Hepatocyte (in vitro differentiated cells): ENCODE data around the gene APBA2.

Experiments
- CTCF ChIP-seq: fragments of 200-600 bp; sonication (generic); IDR thresholded peaks from 2 replicates; pipeline ENCODE4 v1.5.1; 2016; ENCODE audit warnings: antibody characterized with exemption, mild to moderate bottlenecking; ENCODE audit not compliant: poor library complexity
- EZH2 ChIP-seq: fragments of 200-600 bp; sonication (generic); IDR thresholded peaks from 2 replicates; pipeline ENCODE4 v1.6.1; 2016; ENCODE audit warnings: antibody characterized with exemption, mild to moderate bottlenecking, borderline replicate concordance

- TF ChIP-seq EZH2 (no peak), CTCF (no peak)
Measured at GRCh38 chr15:29088666-29089065, 202.9 kb downstream of the APBA2 start.
